Measurements from ENCODE around the gene PRKAR2B. TPM values are rescaled to one million over a fixed set of nuclear protein-coding genes. Genes with fewer than 3 reads are reported as not detected.

Gene PRKAR2B
- total and polyA plus RNA-seq, 7 experiments from 2014 or later: 0.39 to 5.0 (median 0.54) TPM

DNA sequence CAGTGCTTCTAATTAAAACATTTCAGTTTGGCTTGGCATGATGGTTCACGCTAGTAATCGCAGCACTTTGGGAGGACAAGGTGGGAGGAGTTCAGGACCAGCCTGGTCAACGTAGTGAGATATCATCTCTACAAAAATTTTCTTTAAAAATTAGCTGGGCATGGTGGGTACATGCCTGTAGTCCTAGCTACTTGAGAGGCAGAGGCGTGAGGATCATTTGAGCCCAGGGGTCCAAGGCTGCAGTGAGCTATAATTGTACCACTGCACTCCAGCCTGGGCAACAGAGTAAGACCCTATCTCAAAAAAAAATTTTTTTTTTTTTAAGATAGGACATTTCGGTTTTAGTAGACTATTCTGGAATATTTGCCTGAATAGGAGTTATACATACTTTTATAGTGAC, 136.7 kb downstream of the PRKAR2B start:
- POLR2A ChIA-PET: interaction anchor here (1.4 to 6.8 kb wide), 3 partner anchors 8 to 12 kb away, joined by 3 to 54 read pairs (median 5); partner anchors contain the start of gene HBP1
- Mint-ChIP-seq H3K9me3 (no peaks in the 10 kb centered on the region), H3K27ac (peak overlapping the region in 7 of 9 donors; percentile 1 to 59 (median 33)), H3K27me3 (no peaks in the 10 kb centered on the region), H3K4me1 (peaks cover 11 to 71% (median 56%) of the 10 kb centered on the region in 7 donors), H3K4me3 (peak overlapping the region in 2 of 10 donors; percentile 3 to 4), H3K36me3 (peaks cover 13 to 34% (median 28%) of the 10 kb centered on the region in 5 donors)
- Histone ChIP-seq H3K4me3 (ENCODE audit: low read length) (no peak overlapping the region), H3K27me3 (ENCODE audit: control insufficient read depth in 2 of 2, insufficient read depth in 2 of 2, low read length in 2 of 2) (no peaks in the 10 kb centered on the region), H3K27ac (ENCODE audit: low read depth, low read length) (no peak overlapping the region), H3K4me1 (ENCODE audit: control insufficient read depth in 2 of 2, insufficient read depth in 2 of 2, low read length in 2 of 2) (peaks cover 0 to 6% of the 10 kb centered on the region in 2 donors), H3K9me3 (ENCODE audit: control insufficient read depth in 2 of 3, low read length in 3 of 3) (no peaks in the 10 kb centered on the region), H3K36me3 (ENCODE audit: control insufficient read depth in 2 of 3, insufficient read depth in 3 of 3, low read length in 3 of 3) (peaks cover 10 to 54% (median 27%) of the 10 kb centered on the region in 3 experiments)
- DNase-seq: no peak
- CTCF ChIA-PET: no interaction called here
- intact Hi-C loops (cut with micrococcal nuclease): loop anchor here in 1 of 2 donors (2.0 kb wide), 1 partner anchor 16 kb away; no protein-coding TSS in a partner anchor
- ATAC-seq: no peak

DNA sequence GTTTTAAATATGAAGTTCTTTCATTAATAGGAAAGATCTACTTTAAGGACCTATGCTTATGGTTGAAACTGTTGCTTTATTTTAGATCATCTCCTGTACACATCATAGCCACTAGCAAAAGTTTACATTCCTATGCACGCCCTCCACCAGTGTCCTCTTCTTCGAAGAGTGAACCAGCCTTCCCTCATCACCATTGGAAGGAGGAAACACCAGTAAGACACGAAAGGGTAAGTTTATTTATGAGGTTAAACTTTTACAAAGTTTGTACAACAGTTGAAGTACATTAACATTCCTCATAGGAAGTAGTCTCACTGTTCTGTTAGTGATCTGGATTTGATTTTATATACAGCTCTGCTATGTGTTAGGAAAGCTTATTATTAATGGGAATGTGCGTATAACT, 141.2 kb downstream of the PRKAR2B start:
- Histone ChIP-seq H3K4me3 (ENCODE audit: low read length) (no peak overlapping the region), H3K9me3 (ENCODE audit: control insufficient read depth in 2 of 3, low read length in 3 of 3) (no peaks in the 10 kb centered on the region), H3K4me1 (ENCODE audit: control insufficient read depth in 2 of 2, insufficient read depth in 2 of 2, low read length in 2 of 2) (no peaks in the 10 kb centered on the region), H3K36me3 (ENCODE audit: control insufficient read depth in 2 of 3, insufficient read depth in 3 of 3, low read length in 3 of 3) (peaks cover 24 to 84% (median 52%) of the 10 kb centered on the region in 3 experiments), H3K27me3 (ENCODE audit: control insufficient read depth in 2 of 2, insufficient read depth in 2 of 2, low read length in 2 of 2) (no peaks in the 10 kb centered on the region), H3K27ac (ENCODE audit: low read depth, low read length) (no peak overlapping the region)
- DNase-seq: no peak
- ChIA-PET CTCF (interaction anchor here (0.7 kb wide), 1 partner anchor 277 kb away, joined by 4 read pairs; no protein-coding TSS in a partner anchor), POLR2A (interaction anchor here (1.1 to 6.8 kb wide), 2 partner anchors 12 to 17 kb away, joined by 3 to 54 read pairs; partner anchors contain the start of gene HBP1)
- peaks cover 23 to 55% (median 37%) of the 10 kb centered on the region in 5 donors for H3K36me3 Mint-ChIP-seq
- H3K27ac Mint-ChIP-seq: peak overlapping the region in 1 of 9 donors; percentile 38
- H3K4me3 Mint-ChIP-seq: no peak overlapping the region
- H3K4me1 Mint-ChIP-seq: peaks cover 0 to 48% (median 33%) of the 10 kb centered on the region in 7 donors
- intact Hi-C loops (cut with micrococcal nuclease): no loop called here
- no peaks in the 10 kb centered on the region for H3K9me3 Mint-ChIP-seq
- ATAC-seq: no peak
- no peaks in the 10 kb centered on the region for H3K27me3 Mint-ChIP-seq

DNA sequence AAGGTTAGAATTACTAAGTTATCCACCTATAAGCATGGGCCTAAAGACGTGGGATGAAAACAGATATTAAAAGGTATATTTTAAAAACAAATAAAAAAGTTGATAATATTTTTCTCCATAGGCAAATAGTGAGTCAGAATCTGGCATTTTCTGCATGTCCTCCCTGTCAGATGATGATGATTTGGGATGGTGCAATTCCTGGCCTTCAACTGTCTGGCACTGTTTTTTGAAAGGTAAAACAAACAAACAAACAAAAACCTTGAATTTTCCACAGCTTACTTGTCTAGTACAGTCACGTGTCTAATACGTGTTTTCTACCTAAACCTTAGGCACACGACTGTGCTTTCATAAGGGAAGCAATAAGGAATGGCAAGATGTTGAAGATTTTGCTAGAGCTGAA, 141.7 kb downstream of the PRKAR2B start:
- Mint-ChIP-seq H3K4me1 (peaks cover 0 to 43% (median 28%) of the 10 kb centered on the region in 7 donors), H3K27me3 (no peaks in the 10 kb centered on the region), H3K9me3 (no peaks in the 10 kb centered on the region), H3K4me3 (no peak overlapping the region), H3K36me3 (peaks cover 19 to 50% (median 37%) of the 10 kb centered on the region in 5 donors), H3K27ac (no peak overlapping the region)
- H3K36me3 ChIP-seq (ENCODE audit: control insufficient read depth in 2 of 3, insufficient read depth in 3 of 3, low read length in 3 of 3): peaks cover 27 to 84% (median 57%) of the 10 kb centered on the region in 3 experiments
- POLR2A ChIA-PET: interaction anchor here (0.8 to 1.1 kb wide), 2 partner anchors 12 to 377 kb away, joined by 3 read pairs; no protein-coding TSS in a partner anchor
- DNase-seq (no peak), ATAC-seq (no peak)
- no peaks in the 10 kb centered on the region for H3K9me3 ChIP-seq (ENCODE audit: control insufficient read depth in 2 of 3, low read length in 3 of 3)
- CTCF ChIA-PET: interaction anchor here (0.7 kb wide), 1 partner anchor 277 kb away, joined by 4 read pairs; no protein-coding TSS in a partner anchor
- intact Hi-C loops (cut with micrococcal nuclease): no loop called here
- H3K27ac ChIP-seq (ENCODE audit: low read depth, low read length): no peak overlapping the region
- no peaks in the 10 kb centered on the region for H3K4me1 ChIP-seq (ENCODE audit: control insufficient read depth in 2 of 2, insufficient read depth in 2 of 2, low read length in 2 of 2)
- no peak overlapping the region for H3K4me3 ChIP-seq (ENCODE audit: low read length)
- H3K27me3 ChIP-seq (ENCODE audit: control insufficient read depth in 2 of 2, insufficient read depth in 2 of 2, low read length in 2 of 2): no peaks in the 10 kb centered on the region

DNA sequence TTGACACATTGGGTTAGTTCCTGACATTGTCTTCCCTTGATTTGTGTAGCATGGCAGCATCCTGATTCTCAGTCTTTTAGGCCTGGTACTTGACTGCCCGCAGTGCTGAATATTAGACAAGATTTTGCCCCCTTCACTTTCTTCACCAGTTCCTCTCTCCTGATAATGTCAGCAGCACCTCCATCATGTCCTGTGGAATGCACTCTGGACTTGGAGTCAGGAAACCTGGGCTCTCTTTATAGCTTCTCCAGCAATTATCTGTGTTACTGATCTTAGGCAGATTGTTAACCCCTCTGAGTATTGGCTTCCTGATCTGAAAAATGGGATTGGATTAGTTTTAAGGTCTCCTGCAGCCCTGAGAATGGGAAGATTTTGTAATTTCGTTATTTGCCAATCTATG, 143.3 kb downstream of the PRKAR2B start:
- Histone ChIP-seq H3K27me3 (ENCODE audit: control insufficient read depth in 2 of 2, insufficient read depth in 2 of 2, low read length in 2 of 2) (no peaks in the 10 kb centered on the region), H3K36me3 (ENCODE audit: control insufficient read depth in 2 of 3, insufficient read depth in 3 of 3, low read length in 3 of 3) (peaks cover 28 to 90% (median 59%) of the 10 kb centered on the region in 3 experiments), H3K4me1 (ENCODE audit: control insufficient read depth in 2 of 2, insufficient read depth in 2 of 2, low read length in 2 of 2) (no peaks in the 10 kb centered on the region), H3K4me3 (ENCODE audit: low read length) (no peak overlapping the region), H3K9me3 (ENCODE audit: control insufficient read depth in 2 of 3, low read length in 3 of 3) (no peaks in the 10 kb centered on the region), H3K27ac (ENCODE audit: low read depth, low read length) (no peak overlapping the region)
- Mint-ChIP-seq H3K36me3 (peaks cover 22 to 53% (median 40%) of the 10 kb centered on the region in 5 donors), H3K9me3 (no peaks in the 10 kb centered on the region), H3K4me3 (no peak overlapping the region), H3K27me3 (no peaks in the 10 kb centered on the region), H3K27ac (peak overlapping the region in 5 of 9 donors; percentile 3 to 75 (median 6)), H3K4me1 (peaks cover 0 to 44% (median 28%) of the 10 kb centered on the region in 7 donors)
- intact Hi-C loops (cut with micrococcal nuclease): no loop called here
- ChIA-PET POLR2A (interaction anchor here (0.7 to 4.1 kb wide), 2 partner anchors 19 to 898 kb away, joined by 3 to 20 read pairs; partner anchors contain the start of gene HBP1), CTCF (interaction anchor here (0.6 kb wide), 1 partner anchor 15 kb away, joined by 3 read pairs; no protein-coding TSS in a partner anchor)
- peak; percentile 16 for ATAC-seq
- DNase-seq: no peak

DNA sequence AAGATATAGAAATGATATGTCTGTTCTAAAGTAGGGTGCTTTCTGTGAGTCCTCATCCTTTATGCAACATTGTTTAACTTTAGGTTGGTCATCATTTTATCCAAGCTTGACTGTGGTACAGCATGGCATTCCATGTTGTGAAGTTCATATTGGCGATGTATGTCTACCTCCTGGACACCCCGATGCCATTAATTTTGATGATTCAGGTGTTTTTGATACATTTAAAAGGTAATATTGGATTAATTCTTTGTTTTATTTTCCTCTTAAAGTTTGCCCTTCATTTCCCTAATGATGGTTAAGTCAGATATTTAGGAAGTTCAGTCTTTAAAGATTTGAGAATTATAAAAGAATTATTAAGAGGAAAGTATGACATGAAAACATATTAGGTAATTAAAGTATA, 145.6 kb downstream of the PRKAR2B start:
- H3K4me3 ChIP-seq (ENCODE audit: low read length): no peak overlapping the region
- H3K27me3 ChIP-seq (ENCODE audit: control insufficient read depth in 2 of 2, insufficient read depth in 2 of 2, low read length in 2 of 2): no peaks in the 10 kb centered on the region
- H3K4me1 ChIP-seq (ENCODE audit: control insufficient read depth in 2 of 2, insufficient read depth in 2 of 2, low read length in 2 of 2): no peaks in the 10 kb centered on the region
- CTCF ChIA-PET: interaction anchor here (0.8 to 1.0 kb wide), 2 partner anchors 28 to 538 kb away, joined by 3 read pairs; no protein-coding TSS in a partner anchor
- no peaks in the 10 kb centered on the region for H3K27me3 Mint-ChIP-seq
- H3K4me3 Mint-ChIP-seq: no peak overlapping the region
- no peaks in the 10 kb centered on the region for H3K9me3 ChIP-seq (ENCODE audit: control insufficient read depth in 2 of 3, low read length in 3 of 3)
- peak overlapping the region in 2 of 9 donors; percentile 36 to 37 for H3K27ac Mint-ChIP-seq
- peaks cover 24 to 81% (median 49%) of the 10 kb centered on the region in 3 experiments for H3K36me3 ChIP-seq (ENCODE audit: control insufficient read depth in 2 of 3, insufficient read depth in 3 of 3, low read length in 3 of 3)
- no peak for DNase-seq
- POLR2A ChIA-PET: interaction anchor here (1.1 to 4.1 kb wide), 3 partner anchors 10 to 42 kb away, joined by 3 to 20 read pairs (median 5); partner anchors contain the start of gene HBP1
- ATAC-seq: no peak
- intact Hi-C loops (cut with micrococcal nuclease): loop anchor here in 1 of 2 donors (2.0 kb wide), 1 partner anchor 15 kb away; no protein-coding TSS in a partner anchor
- peaks cover 0 to 41% (median 20%) of the 10 kb centered on the region in 7 donors for H3K4me1 Mint-ChIP-seq
- H3K36me3 Mint-ChIP-seq: peaks cover 19 to 41% (median 26%) of the 10 kb centered on the region in 5 donors
- no peaks in the 10 kb centered on the region for H3K9me3 Mint-ChIP-seq
- H3K27ac ChIP-seq (ENCODE audit: low read depth, low read length): no peak overlapping the region

DNA sequence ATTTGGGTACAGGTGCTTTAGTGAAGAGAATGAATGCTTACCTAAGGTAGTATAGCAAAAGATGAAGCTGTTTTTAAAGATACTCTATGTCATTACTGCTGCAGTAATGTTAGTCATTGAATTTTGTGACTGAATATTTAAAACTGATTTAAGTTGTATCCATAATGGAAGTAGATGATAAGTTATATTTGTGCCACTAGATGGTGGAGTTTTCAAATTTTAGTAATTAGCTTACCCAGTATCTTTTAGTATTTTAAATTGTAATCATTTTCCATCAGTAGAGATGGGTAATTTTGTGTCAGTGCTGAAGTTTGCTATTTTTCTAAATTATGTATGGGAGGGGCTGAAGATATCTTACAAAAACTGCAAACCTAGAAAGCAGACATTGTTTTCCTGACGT, 149.5 kb downstream of the PRKAR2B start:
- H3K4me3 Mint-ChIP-seq: no peak overlapping the region
- no peaks in the 10 kb centered on the region for H3K4me1 ChIP-seq (ENCODE audit: control insufficient read depth in 2 of 2, insufficient read depth in 2 of 2, low read length in 2 of 2)
- H3K36me3 ChIP-seq (ENCODE audit: control insufficient read depth in 2 of 3, insufficient read depth in 3 of 3, low read length in 3 of 3): peaks cover 11 to 82% (median 38%) of the 10 kb centered on the region in 3 experiments
- H3K9me3 Mint-ChIP-seq: no peaks in the 10 kb centered on the region
- DNase-seq: no peak
- intact Hi-C loops (cut with micrococcal nuclease): no loop called here
- ChIA-PET POLR2A (interaction anchor here (1.4 to 4.1 kb wide), 3 partner anchors 13 to 25 kb away, joined by 3 to 24 read pairs (median 8); partner anchors contain the start of gene HBP1), CTCF (interaction anchor here (1.0 to 1.5 kb wide), 3 partner anchors 9 to 679 kb away, joined by 3 to 4 read pairs (median 3); no protein-coding TSS in a partner anchor)
- H3K27me3 Mint-ChIP-seq: no peaks in the 10 kb centered on the region
- no peak overlapping the region for H3K4me3 ChIP-seq (ENCODE audit: low read length)
- H3K27me3 ChIP-seq (ENCODE audit: control insufficient read depth in 2 of 2, insufficient read depth in 2 of 2, low read length in 2 of 2): no peaks in the 10 kb centered on the region
- ATAC-seq: no peak
- H3K4me1 Mint-ChIP-seq: peaks cover 0 to 16% (median 7%) of the 10 kb centered on the region in 7 donors
- peaks cover 7 to 27% (median 13%) of the 10 kb centered on the region in 5 donors for H3K36me3 Mint-ChIP-seq
- no peaks in the 10 kb centered on the region for H3K9me3 ChIP-seq (ENCODE audit: control insufficient read depth in 2 of 3, low read length in 3 of 3)
- H3K27ac Mint-ChIP-seq: peak overlapping the region in 1 of 9 donors; percentile 66
- no peak overlapping the region for H3K27ac ChIP-seq (ENCODE audit: low read depth, low read length)

Measured in naive thymus-derived CD4-positive, alpha-beta T cell (primary cell).